ENCODE data around the gene SEMA4D. TPM values are rescaled to one million over a fixed set of nuclear protein-coding genes. Genes with fewer than 3 reads are reported as not detected.

Gene SEMA4D
- total RNA-seq, 3 donors from 2014 or later (not counting 1 experiment from before 2014, with no cell fraction given), result 354 to 448 (median 420) TPM

GRCh38 chr9:89515416-89515815, 17.5 kb upstream of the SEMA4D start:
- H3K4me1 Mint-ChIP-seq, result peaks cover 33 to 50% of the 10 kb centered on the region in 2 donors
- H3K36me3 Mint-ChIP-seq, result no peaks in the 10 kb centered on the region
- no peaks in the 10 kb centered on the region for H3K9me3 Mint-ChIP-seq
- Histone ChIP-seq H3K27ac (ENCODE audit: low read length) (no peak overlapping the region), H3K27me3 (ENCODE audit: control insufficient read depth, insufficient read depth, low read length) (no peaks in the 10 kb centered on the region), H3K4me1 (ENCODE audit: control insufficient read depth, insufficient read depth, low read length) (peaks cover 41% of the 10 kb centered on the region), H3K36me3 (ENCODE audit: control insufficient read depth, insufficient read depth, low read length) (no peaks in the 10 kb centered on the region), H3K4me3 (ENCODE audit: low read length) (no peak overlapping the region), H3K9me3 (ENCODE audit: control insufficient read depth, insufficient read depth, low read length) (no peaks in the 10 kb centered on the region)
- no peak for ATAC-seq
- DNase-seq, result no peak
- H3K27me3 Mint-ChIP-seq (ENCODE audit: low read depth in 2 of 2), result no peaks in the 10 kb centered on the region
- WGBS (ENCODE audit: insufficient coverage), result 97% methylated on average over 6 of the region's 6 CpGs
- TF ChIP-seq CTCF (IDR thresholded peaks at IDR 0.05), result no peak
- no peak overlapping the region for H3K4me3 Mint-ChIP-seq
- intact Hi-C loops (cut with micrococcal nuclease), result no loop called here
- H3K27ac Mint-ChIP-seq, result no peak overlapping the region

- no peak for TF ChIP-seq CTCF (IDR thresholded peaks at IDR 0.05)
- ATAC-seq (no peak), DNase-seq (no peak)
- no peak overlapping the region for H3K4me3 ChIP-seq (ENCODE audit: low read length)
- H3K9me3 ChIP-seq (ENCODE audit: control insufficient read depth, insufficient read depth, low read length), result no peaks in the 10 kb centered on the region
- 85% methylated on average over 6 of the region's 6 CpGs for WGBS (ENCODE audit: insufficient coverage)
- Mint-ChIP-seq H3K27ac (no peak overlapping the region), H3K27me3 (ENCODE audit: low read depth in 2 of 2) (no peaks in the 10 kb centered on the region), H3K4me1 (peaks cover 28 to 47% of the 10 kb centered on the region in 2 donors), H3K36me3 (no peaks in the 10 kb centered on the region), H3K9me3 (no peaks in the 10 kb centered on the region), H3K4me3 (no peak overlapping the region)
- peaks cover 38% of the 10 kb centered on the region for H3K4me1 ChIP-seq (ENCODE audit: control insufficient read depth, insufficient read depth, low read length)
- no peaks in the 10 kb centered on the region for H3K27me3 ChIP-seq (ENCODE audit: control insufficient read depth, insufficient read depth, low read length)
- no peak overlapping the region for H3K27ac ChIP-seq (ENCODE audit: low read length)
- intact Hi-C loops (cut with micrococcal nuclease), result no loop called here
- no peaks in the 10 kb centered on the region for H3K36me3 ChIP-seq (ENCODE audit: control insufficient read depth, insufficient read depth, low read length)
Measured at GRCh38 chr9:89514956-89515355, 17.0 kb upstream of the SEMA4D start.

GRCh38 chr9:89514337-89514736, 16.4 kb upstream of the SEMA4D start:
- Mint-ChIP-seq H3K27me3 (ENCODE audit: low read depth in 2 of 2) (no peaks in the 10 kb centered on the region), H3K4me3 (no peak overlapping the region), H3K9me3 (no peaks in the 10 kb centered on the region), H3K36me3 (no peaks in the 10 kb centered on the region), H3K27ac (no peak overlapping the region), H3K4me1 (peaks cover 28 to 43% of the 10 kb centered on the region in 2 donors)
- H3K4me1 ChIP-seq (ENCODE audit: control insufficient read depth, insufficient read depth, low read length), result peaks cover 33% of the 10 kb centered on the region
- H3K27me3 ChIP-seq (ENCODE audit: control insufficient read depth, insufficient read depth, low read length), result no peaks in the 10 kb centered on the region
- ATAC-seq (no peak), DNase-seq (no peak)
- WGBS (ENCODE audit: insufficient coverage), result 85% methylated on average over 5 of the region's 5 CpGs
- no peak overlapping the region for H3K27ac ChIP-seq (ENCODE audit: low read length)
- H3K36me3 ChIP-seq (ENCODE audit: control insufficient read depth, insufficient read depth, low read length), result no peaks in the 10 kb centered on the region
- H3K4me3 ChIP-seq (ENCODE audit: low read length), result no peak overlapping the region
- no peak for TF ChIP-seq CTCF (IDR thresholded peaks at IDR 0.05)
- no peaks in the 10 kb centered on the region for H3K9me3 ChIP-seq (ENCODE audit: control insufficient read depth, insufficient read depth, low read length)
- intact Hi-C loops (cut with micrococcal nuclease), result no loop called here

- H3K27ac Mint-ChIP-seq, result no peak overlapping the region
- no peak for TF ChIP-seq CTCF (IDR thresholded peaks at IDR 0.05)
- Histone ChIP-seq H3K36me3 (ENCODE audit: control insufficient read depth, insufficient read depth, low read length) (no peaks in the 10 kb centered on the region), H3K4me3 (ENCODE audit: low read length) (no peak overlapping the region), H3K27ac (ENCODE audit: low read length) (no peak overlapping the region), H3K4me1 (ENCODE audit: control insufficient read depth, insufficient read depth, low read length) (peaks cover 32% of the 10 kb centered on the region), H3K27me3 (ENCODE audit: control insufficient read depth, insufficient read depth, low read length) (no peaks in the 10 kb centered on the region), H3K9me3 (ENCODE audit: control insufficient read depth, insufficient read depth, low read length) (no peaks in the 10 kb centered on the region)
- no peak for DNase-seq
- intact Hi-C loops (cut with micrococcal nuclease), result no loop called here
- H3K4me1 Mint-ChIP-seq, result peaks cover 28 to 43% of the 10 kb centered on the region in 2 donors
- H3K4me3 Mint-ChIP-seq, result no peak overlapping the region
- H3K27me3 Mint-ChIP-seq (ENCODE audit: low read depth in 2 of 2), result no peaks in the 10 kb centered on the region
- WGBS (ENCODE audit: insufficient coverage), result 76% methylated on average over 3 of the region's 3 CpGs
- ATAC-seq, result no peak
- H3K36me3 Mint-ChIP-seq, result no peaks in the 10 kb centered on the region
- no peaks in the 10 kb centered on the region for H3K9me3 Mint-ChIP-seq
Measured at GRCh38 chr9:89513837-89514236, 15.9 kb upstream of the SEMA4D start.
